GM21381 (cell line): ENCODE measurements around the gene TFF2.

Experiments used
- ATAC-seq: cut with Tn5 transposase; IDR thresholded peaks from one replicate; pipeline ENCODE4 v1.9.1; 2021; ENCODE audit warnings: mild to moderate bottlenecking, moderate library complexity; ENCODE audit not compliant: unreplicated experiment

TFF2 gene

GRCh38 chr21:42321845-42322244 lies 28.9 kb downstream of the TFF2 start:
- ATAC-seq, result no peak

- no peak for ATAC-seq
Measured at GRCh38 chr21:42321231-42321630, 29.6 kb downstream of the TFF2 start.

GRCh38 chr21:42320791-42321190 lies 30.0 kb downstream of the TFF2 start:
- no peak for ATAC-seq

GRCh38 chr21:42319851-42320572 lies 30.8 kb downstream of the TFF2 start:
- no peak for ATAC-seq

- ATAC-seq, result no peak
Measured at GRCh38 chr21:42319376-42319775, 31.4 kb downstream of the TFF2 start.

GRCh38 chr21:42317826-42318746 lies 32.7 kb downstream of the TFF2 start:
- no peak for ATAC-seq

- no peak for ATAC-seq
Measured at GRCh38 chr21:42317341-42317741, 33.5 kb downstream of the TFF2 start.

GRCh38 chr21:42316891-42317290 lies 33.9 kb downstream of the TFF2 start:
- no peak for ATAC-seq

- ATAC-seq, result no peak
Measured at GRCh38 chr21:42315296-42315891, 35.4 kb downstream of the TFF2 start, which contains the start of gene TFF3. TSS of gene TFF3 (minus strand) at chr21:42315409. CDS start at chr21:42315374, 35 bp downstream.

GRCh38 chr21:42314616-42315295 lies 36.0 kb downstream of the TFF2 start:
- ATAC-seq, result no peak

- no peak for ATAC-seq
Measured at GRCh38 chr21:42313501-42313969, 37.3 kb downstream of the TFF2 start.

GRCh38 chr21:42312626-42313104 lies 38.1 kb downstream of the TFF2 start:
- ATAC-seq, result no peak

- no peak for ATAC-seq
Measured at GRCh38 chr21:42311816-42312625, 38.8 kb downstream of the TFF2 start.

GRCh38 chr21:42311160-42311559 lies 39.6 kb downstream of the TFF2 start:
- no peak for ATAC-seq

- no peak for ATAC-seq
Measured at GRCh38 chr21:42310411-42311001, 40.3 kb downstream of the TFF2 start.

- no peak for ATAC-seq
Measured at GRCh38 chr21:42309753-42310213, 41.0 kb downstream of the TFF2 start.

GRCh38 chr21:42308914-42309752 lies 41.7 kb downstream of the TFF2 start:
- no peak for ATAC-seq

GRCh38 chr21:42308161-42308913 lies 42.5 kb downstream of the TFF2 start:
- ATAC-seq, result no peak
